Subcutaneous abdominal adipose tissue (tissue), 5 donors: ENCODE measurements around the gene CLSTN1.

Experiments
- H3K27ac ChIP-seq: one replicate; pipeline ENCODE4 v1.7.0; 2013; ENCODE audit warnings: low read depth, mild to moderate bottlenecking, inconsistent platforms, low read length, moderate library complexity
- H3K27me3 ChIP-seq, 5 donors: one replicate each; pipeline ENCODE4 v1.7.0; 2013; ENCODE audit warnings: low read length in 5 of 5, inconsistent platforms in 1 of 5; ENCODE audit not compliant: control insufficient read depth in 5 of 5, insufficient read depth in 4 of 5
- H3K36me3 ChIP-seq, 5 donors: one replicate each; pipeline ENCODE4 v1.7.0; 2013; ENCODE audit warnings: low read length in 5 of 5; ENCODE audit not compliant: control insufficient read depth in 5 of 5, insufficient read depth in 5 of 5
- H3K4me1 ChIP-seq, 5 donors: one replicate each; pipeline ENCODE4 v1.7.0; 2013; ENCODE audit warnings: low read length in 5 of 5, mild to moderate bottlenecking in 3 of 5, moderate library complexity in 1 of 5; ENCODE audit not compliant: control insufficient read depth in 5 of 5, insufficient read depth in 5 of 5
- H3K4me3 ChIP-seq, 5 donors: one replicate each; pipeline ENCODE4 v1.7.0; 2013; ENCODE audit warnings: low read length in 5 of 5, low read depth in 1 of 5
- H3K9ac ChIP-seq, 5 donors: one replicate each; pipeline ENCODE4 v1.7.0; 2013; ENCODE audit warnings: low read length in 5 of 5, mild to moderate bottlenecking in 4 of 5, moderate library complexity in 3 of 5
- H3K9me3 ChIP-seq, 5 donors: one replicate each; pipeline ENCODE4 v1.7.0; 2013; ENCODE audit warnings: low read length in 5 of 5; ENCODE audit not compliant: control insufficient read depth in 5 of 5
- donor health status: healthy.
- donor health status: healthy.
- donor health status: healthy.
- donor health status: healthy.
- donor health status: healthy.

CLSTN1 gene

DNA sequence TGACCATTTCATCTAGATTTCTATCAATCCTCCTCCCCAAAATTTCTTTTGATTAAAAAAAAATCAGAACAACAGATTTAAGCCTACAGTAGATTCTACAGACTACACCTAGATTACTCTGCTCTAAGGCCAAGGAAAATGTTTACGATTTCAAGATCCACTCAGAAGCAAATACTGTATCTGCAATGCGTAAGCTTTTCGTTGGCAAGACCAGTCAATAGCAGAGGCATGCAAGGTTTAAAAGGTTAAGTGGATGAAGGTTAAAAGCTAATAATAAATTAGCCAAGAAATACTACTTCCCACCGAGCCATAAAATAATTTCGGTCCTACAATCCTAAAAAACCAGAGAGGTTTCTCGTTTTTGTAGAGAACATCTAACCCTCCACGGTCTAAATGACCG is 1.3 kb downstream of the CLSTN1 start:
- peaks cover 6 to 37% (median 29%) of the 10 kb centered on the region in 5 donors for H3K4me1 ChIP-seq
- no peaks in the 10 kb centered on the region for H3K27me3 ChIP-seq
- peak overlapping the region in 3 of 5 donors; percentile 35 to 83 (median 64) for H3K9ac ChIP-seq
- no peak overlapping the region for H3K27ac ChIP-seq
- H3K36me3 ChIP-seq = no peaks in the 10 kb centered on the region
- no peaks in the 10 kb centered on the region for H3K9me3 ChIP-seq
- H3K4me3 ChIP-seq = peak overlapping the region; percentile 68 to 87 (median 81)

DNA sequence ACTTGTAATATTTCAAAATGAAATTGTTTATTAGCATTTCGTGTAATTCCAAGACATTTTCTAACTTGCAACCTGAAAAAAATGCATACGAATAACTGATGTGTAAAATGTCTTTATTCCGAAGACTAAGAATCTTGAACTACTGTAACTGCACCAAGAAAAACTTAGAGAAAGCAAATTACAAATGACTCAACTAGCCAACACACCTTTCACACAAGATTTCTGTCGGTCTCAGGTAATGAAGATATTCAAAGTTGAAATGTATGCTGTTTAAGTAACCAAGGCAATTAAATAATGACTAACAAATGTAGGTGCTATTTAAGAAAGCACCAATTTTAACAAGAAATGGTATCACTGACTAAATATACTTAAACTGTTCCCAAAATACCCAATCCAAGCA is 2.1 kb downstream of the CLSTN1 start:
- Histone ChIP-seq H3K27ac (no peak overlapping the region), H3K36me3 (no peaks in the 10 kb centered on the region), H3K4me3 (no peak overlapping the region), H3K4me1 (peaks cover 6 to 37% (median 29%) of the 10 kb centered on the region in 5 donors), H3K9ac (peak overlapping the region in 1 of 5 donors; percentile 30), H3K27me3 (no peaks in the 10 kb centered on the region), H3K9me3 (no peaks in the 10 kb centered on the region)

DNA sequence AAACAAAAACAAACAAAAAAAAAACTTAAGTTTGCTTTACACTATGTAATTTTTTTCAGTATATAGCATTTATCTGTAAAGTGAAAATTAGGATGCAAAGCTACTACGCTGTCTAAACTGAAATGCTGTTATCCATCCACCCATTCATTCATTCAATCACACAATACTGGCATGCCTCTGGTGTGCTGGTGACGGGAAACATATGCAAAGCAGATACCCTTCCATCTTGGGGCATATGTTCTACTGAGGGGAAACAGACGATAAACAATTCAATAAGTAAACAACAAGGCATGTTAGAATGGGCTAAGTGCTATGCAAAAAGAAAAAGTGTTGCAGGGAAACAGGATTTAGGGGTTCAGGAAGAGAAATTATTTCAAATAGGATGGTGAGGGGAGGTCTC is 3.2 kb downstream of the CLSTN1 start:
- Histone ChIP-seq H3K27me3 (no peaks in the 10 kb centered on the region), H3K27ac (no peak overlapping the region), H3K4me1 (peaks cover 6 to 33% (median 28%) of the 10 kb centered on the region in 5 donors), H3K9me3 (no peaks in the 10 kb centered on the region), H3K4me3 (no peak overlapping the region), H3K9ac (no peak overlapping the region), H3K36me3 (no peaks in the 10 kb centered on the region)

DNA sequence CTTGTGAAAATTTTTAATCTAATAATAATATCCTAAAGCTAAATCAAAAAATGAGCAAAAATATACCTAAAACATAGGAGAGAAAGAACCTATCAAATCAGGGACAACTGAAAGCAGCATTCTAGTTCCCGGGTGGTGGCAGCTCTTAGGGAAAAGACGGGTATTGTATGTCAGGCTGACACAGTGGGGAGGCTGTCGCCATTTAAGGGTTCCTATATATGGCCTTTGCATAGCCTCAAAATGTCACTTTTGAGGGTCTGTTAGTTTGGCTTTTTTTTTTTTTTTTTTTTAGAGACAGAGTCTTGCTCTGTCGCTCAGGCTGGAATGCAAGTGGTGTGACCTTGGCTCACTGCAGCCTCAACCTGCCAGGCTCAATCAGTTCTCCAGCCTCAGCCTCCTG is 6.0 kb downstream of the CLSTN1 start:
- no peak overlapping the region for H3K27ac ChIP-seq
- no peaks in the 10 kb centered on the region for H3K27me3 ChIP-seq
- no peaks in the 10 kb centered on the region for H3K36me3 ChIP-seq
- no peaks in the 10 kb centered on the region for H3K9me3 ChIP-seq
- H3K9ac ChIP-seq = no peak overlapping the region
- no peak overlapping the region for H3K4me3 ChIP-seq
- H3K4me1 ChIP-seq = peaks cover 5 to 12% (median 9%) of the 10 kb centered on the region in 5 donors

DNA sequence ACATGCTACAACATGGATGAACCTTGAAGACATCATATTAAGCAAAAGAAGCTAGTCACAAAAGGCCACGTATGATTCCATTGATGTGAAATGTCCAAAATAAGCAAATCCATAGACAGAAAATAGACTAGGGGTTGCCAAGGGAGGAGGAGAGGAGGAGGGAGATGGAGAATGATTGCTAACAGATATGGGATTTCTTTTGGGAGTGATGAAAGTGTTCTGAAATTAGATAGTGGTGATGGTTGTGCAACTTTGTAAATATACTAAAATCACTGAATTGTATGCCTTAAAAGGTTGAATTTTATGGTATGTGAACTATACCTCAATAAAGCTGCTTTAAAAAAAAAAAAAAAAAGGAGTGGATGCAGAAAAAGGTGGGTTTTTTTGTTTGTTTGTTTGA is 7.6 kb downstream of the CLSTN1 start:
- no peaks in the 10 kb centered on the region for H3K9me3 ChIP-seq
- no peak overlapping the region for H3K4me3 ChIP-seq
- no peak overlapping the region for H3K27ac ChIP-seq
- no peaks in the 10 kb centered on the region for H3K36me3 ChIP-seq
- no peak overlapping the region for H3K9ac ChIP-seq
- peaks cover 0 to 2% (median 0%) of the 10 kb centered on the region in 5 donors for H3K4me1 ChIP-seq
- H3K27me3 ChIP-seq = no peaks in the 10 kb centered on the region

DNA sequence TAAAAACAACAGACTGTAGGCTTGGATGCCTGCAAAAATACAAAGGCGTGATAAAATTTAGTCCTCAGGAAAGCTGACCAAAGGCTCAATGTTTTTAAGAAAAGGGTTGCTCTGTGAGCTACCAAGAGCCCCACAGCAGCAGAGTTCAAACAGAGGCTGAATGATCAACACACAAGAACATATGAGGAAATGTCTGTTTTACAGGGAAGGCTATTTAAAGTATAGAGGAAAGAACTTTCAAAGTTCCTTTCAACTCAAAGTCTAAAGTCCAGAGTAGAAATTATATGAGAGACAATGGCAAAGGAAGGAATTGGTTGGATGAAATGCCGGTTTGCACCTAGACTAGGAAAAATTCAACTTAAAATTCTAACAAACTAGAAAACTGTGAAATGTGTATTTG is 8.6 kb downstream of the CLSTN1 start:
- Histone ChIP-seq H3K9ac (no peak overlapping the region), H3K27ac (no peak overlapping the region), H3K36me3 (no peaks in the 10 kb centered on the region), H3K4me1 (peaks cover 0 to 2% (median 0%) of the 10 kb centered on the region in 5 donors), H3K27me3 (no peaks in the 10 kb centered on the region), H3K4me3 (no peak overlapping the region), H3K9me3 (no peaks in the 10 kb centered on the region)

DNA sequence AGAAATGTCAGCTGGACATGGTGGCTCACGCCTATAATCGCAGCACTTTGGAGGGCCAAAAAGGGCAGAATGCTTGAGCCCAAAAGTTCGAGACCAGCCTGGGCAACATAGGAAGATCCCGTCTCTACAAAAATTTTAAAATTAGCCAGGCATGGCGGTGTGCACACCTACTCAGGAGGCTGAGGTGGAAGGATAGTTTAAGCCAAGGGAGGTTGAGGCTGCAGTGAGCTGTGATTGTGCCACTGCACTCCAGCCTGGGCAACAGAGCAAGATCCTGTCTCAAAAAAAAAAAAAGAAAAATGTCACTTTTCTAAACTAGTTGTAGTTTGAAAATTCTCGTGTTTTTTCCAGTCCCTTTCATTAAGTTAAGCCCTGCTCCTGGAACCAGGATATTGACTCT is 9.1 kb downstream of the CLSTN1 start:
- H3K4me1 ChIP-seq = peaks cover 0 to 2% (median 0%) of the 10 kb centered on the region in 5 donors
- no peak overlapping the region for H3K4me3 ChIP-seq
- H3K27me3 ChIP-seq = no peaks in the 10 kb centered on the region
- H3K9me3 ChIP-seq = no peaks in the 10 kb centered on the region
- no peak overlapping the region for H3K9ac ChIP-seq
- H3K36me3 ChIP-seq = no peaks in the 10 kb centered on the region
- no peak overlapping the region for H3K27ac ChIP-seq

DNA sequence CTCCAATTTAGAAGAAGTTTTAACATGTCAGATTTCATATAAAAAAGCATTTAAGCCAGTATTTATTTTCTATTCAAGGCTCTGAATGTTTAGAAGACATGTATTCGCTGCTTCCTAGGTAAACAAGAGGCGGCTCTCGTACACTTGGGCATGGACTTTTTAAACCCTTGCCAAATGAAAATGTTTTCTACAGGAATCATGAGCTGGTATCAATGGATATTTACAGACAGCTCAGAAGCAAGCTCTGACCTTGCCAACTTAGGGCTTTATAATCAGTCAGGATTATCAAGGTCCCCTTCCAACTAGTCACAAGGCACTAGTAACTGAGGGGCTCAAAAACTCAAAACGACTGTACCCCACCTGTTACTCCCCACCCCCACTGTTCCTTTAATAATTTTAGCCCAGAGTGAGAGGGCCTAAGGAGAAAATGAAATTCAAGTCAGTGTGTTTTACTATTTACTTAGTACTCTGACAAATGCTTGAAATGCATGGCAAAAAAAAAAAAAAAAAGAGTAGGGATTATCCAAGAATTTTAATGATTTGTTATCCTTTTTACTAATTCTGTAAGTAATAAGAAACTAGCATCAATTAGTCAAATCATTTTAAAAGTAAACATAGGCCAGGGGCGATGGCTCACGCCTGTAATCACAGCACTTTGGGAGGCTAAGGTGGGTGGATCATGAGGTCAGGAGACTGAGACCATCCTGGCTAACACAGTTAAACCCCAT is 12.4 kb downstream of the CLSTN1 start:
- H3K27me3 ChIP-seq = no peaks in the 10 kb centered on the region
- H3K9ac ChIP-seq = no peak overlapping the region
- no peak overlapping the region for H3K4me3 ChIP-seq
- peaks cover 0 to 2% (median 0%) of the 10 kb centered on the region in 5 donors for H3K4me1 ChIP-seq
- no peaks in the 10 kb centered on the region for H3K36me3 ChIP-seq
- H3K27ac ChIP-seq = no peak overlapping the region
- H3K9me3 ChIP-seq = no peaks in the 10 kb centered on the region

DNA sequence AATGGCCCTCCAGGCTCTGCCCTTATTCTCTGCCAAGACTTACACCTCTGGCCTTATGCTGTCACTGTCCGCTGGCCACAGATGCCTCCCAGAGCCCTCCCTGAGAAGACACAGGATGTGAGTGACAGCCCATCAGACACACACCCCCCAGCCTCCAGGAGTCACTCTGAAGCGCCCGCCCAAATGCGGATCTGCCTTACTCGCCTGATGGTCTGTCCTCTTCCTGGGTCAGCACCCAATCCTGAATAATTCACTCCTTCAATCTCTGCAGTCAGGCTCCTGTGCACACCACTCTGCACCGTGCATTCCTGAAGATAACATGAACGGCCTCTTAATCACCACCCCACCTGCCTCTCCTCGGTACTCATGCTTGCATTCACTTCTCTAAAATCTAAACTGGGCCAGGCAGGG is 14.7 kb downstream of the CLSTN1 start:
- no peak overlapping the region for H3K9ac ChIP-seq
- peaks cover 0 to 3% (median 0%) of the 10 kb centered on the region in 5 donors for H3K4me1 ChIP-seq
- H3K9me3 ChIP-seq = no peaks in the 10 kb centered on the region
- no peak overlapping the region for H3K27ac ChIP-seq
- H3K36me3 ChIP-seq = no peaks in the 10 kb centered on the region
- no peaks in the 10 kb centered on the region for H3K27me3 ChIP-seq
- no peak overlapping the region for H3K4me3 ChIP-seq

DNA sequence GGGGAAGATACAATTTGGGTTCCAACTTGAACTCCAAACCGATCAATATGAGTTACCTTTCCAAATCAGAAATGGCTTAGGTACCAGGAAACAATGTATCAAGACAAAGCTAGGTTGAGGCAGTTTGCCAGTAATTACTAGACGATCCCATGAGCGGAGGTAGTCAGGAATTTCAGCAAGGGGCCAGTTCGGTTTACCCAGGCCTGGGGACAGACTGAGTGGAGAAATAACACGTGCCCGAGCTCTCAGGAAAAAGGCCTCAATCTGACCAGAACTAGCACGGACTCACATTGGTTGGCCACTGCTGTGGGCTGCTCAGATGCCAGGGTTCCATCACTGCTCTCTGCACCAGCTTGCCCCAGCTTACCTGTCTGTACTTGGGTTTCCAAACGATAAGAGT is 15.3 kb downstream of the CLSTN1 start:
- no peak overlapping the region for H3K9ac ChIP-seq
- no peak overlapping the region for H3K27ac ChIP-seq
- peaks cover 0 to 3% (median 0%) of the 10 kb centered on the region in 5 donors for H3K4me1 ChIP-seq
- no peaks in the 10 kb centered on the region for H3K9me3 ChIP-seq
- no peaks in the 10 kb centered on the region for H3K27me3 ChIP-seq
- H3K36me3 ChIP-seq = no peaks in the 10 kb centered on the region
- H3K4me3 ChIP-seq = no peak overlapping the region
